Measurements from ENCODE around the gene EGR4.
A peak's percentile ranks its signal among the peaks of the same experiment; 100 is the strongest.

Gene EGR4

DNA sequence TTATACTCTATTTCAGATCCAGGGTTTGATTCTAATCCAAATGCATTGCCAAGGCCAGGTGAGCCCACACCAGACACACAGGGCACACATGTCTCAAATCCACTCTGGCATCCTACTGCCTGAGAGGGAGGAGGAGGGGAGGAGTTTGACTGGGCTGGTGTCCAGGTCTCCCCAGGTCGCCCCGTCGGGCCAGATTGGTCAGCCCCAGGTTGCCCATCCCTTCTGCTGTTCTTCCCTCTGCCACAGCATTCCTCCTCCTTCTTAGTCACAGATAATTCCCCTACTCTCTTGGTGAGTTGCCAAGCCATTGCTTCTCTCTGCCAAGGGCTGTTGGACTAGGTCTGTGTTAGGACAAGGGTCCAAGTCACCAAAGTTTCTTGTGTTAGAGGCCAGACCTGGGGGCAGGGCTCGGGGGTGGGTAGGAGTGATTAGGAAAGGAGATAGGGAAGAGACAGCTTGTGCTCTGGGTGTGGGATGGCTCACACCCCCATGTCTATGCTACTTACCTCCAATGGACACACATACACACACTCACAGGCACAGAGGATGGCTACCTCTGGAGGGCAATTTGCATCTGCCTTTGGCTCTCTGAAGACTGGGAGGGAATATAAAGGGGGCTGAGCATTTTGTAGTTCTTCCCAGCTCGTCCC is 2.5 kb upstream of the EGR4 start:
- Mint-ChIP-seq H3K27ac (peak overlapping the region; percentile 7), H3K4me3 (no peak overlapping the region), H3K36me3 (no peaks in the 10 kb centered on the region), H3K4me1 (peaks cover 3% of the 10 kb centered on the region), H3K27me3 (peaks cover 37% of the 10 kb centered on the region), H3K9me3 (no peaks in the 10 kb centered on the region)
- ATAC-seq (ENCODE audit: low read depth) (no peak), DNase-seq (ENCODE audit: low spot score in 2 of 2) (no peak)

DNA sequence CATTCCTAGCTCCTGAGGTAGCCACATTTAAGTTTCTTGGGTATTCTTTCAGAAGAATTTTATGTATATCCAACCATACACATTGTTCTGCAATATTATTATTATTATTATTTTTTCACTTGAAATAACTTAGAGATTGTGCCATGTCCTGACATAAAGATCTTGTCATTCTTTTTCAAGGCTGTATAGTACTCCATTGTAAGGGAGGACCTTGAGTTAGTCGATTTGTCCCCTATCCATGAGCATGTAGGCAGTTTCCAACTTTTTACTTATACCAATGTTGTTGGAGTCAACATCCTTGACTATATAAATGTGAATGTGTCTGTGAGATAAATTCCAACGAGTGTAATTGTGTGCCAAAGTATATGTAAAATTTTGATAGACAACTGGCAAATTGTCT is 891 bp upstream of the EGR4 start:
- H3K9me3 Mint-ChIP-seq: no peaks in the 10 kb centered on the region
- ATAC-seq (ENCODE audit: low read depth) (no peak), DNase-seq (ENCODE audit: low spot score in 2 of 2) (no peak)
- H3K4me1 Mint-ChIP-seq: peaks cover 5% of the 10 kb centered on the region
- H3K36me3 Mint-ChIP-seq: no peaks in the 10 kb centered on the region
- no peak overlapping the region for H3K27ac Mint-ChIP-seq
- H3K27me3 Mint-ChIP-seq: peaks cover 31% of the 10 kb centered on the region
- H3K4me3 Mint-ChIP-seq: no peak overlapping the region

DNA sequence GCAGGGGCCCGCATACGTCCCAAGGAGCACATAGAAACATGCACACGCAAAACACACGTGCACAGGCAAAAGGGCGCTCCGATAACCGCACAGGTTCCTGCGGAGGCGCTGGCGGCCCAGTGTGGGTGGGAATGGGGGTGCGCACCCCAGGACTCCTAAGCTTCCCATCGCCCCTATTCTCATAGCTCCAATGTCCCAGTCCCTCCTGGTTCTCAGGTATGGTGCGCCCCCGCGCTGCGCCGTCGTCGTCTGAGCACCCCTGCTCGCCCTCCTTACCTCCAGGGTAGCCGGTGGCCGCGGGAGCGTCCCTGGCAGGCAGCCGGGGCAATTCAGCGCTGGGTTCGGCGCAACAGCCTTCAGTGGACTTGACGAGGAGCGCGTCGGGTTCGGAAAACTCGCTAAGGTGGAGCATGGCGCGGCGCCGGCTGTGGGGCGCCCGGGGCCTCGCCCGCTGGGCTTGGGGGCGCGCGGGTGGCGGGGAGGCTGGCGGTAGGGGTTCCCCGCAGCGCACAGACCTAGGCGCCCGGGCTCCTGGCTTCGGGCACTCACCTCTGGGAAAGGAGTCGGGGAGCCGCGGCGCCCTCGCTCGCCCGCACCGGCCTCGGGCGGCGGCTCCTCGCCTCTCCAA is 328 bp downstream of the EGR4 start:
- Mint-ChIP-seq H3K4me3 (peak overlapping the region; percentile 82), H3K27me3 (peaks cover 27% of the 10 kb centered on the region), H3K36me3 (no peaks in the 10 kb centered on the region), H3K27ac (peak overlapping the region; percentile 63), H3K4me1 (peaks cover 5% of the 10 kb centered on the region), H3K9me3 (no peaks in the 10 kb centered on the region)
- no peak for ATAC-seq (ENCODE audit: low read depth)
- DNase-seq (ENCODE audit: low spot score in 2 of 2): no peak

DNA sequence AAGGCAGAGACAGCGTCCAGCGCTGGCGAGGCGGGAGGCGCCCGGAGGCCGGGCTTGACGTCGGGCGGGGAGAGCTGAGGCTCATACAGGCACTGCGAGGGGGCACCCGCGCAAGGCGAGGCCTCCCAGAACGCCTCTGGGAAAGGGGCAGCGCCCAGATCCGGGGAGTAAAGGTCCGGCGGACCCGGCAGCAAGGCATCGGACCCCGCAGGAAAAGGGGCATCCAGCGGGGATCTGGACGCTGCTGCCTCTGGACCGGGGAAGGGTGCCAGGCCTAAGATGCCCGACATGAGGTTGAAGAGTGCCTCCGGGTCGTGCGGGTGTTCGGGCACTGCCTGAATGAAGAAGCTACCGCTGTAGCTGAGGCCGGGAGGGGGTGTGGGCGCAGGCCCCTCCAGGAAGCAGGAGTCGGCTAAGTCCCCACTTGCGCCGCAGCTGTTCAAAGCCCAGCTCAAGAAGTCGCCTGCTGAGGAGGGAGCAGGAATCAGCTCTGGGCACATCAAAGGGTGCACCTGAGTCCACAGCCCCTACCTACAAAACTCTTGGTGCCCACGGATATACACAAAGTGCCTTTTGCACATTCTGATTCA is 937 bp downstream of the EGR4 start:
- H3K4me3 Mint-ChIP-seq: peak overlapping the region; percentile 61
- H3K27me3 Mint-ChIP-seq: peaks cover 24% of the 10 kb centered on the region
- peaks cover 5% of the 10 kb centered on the region for H3K4me1 Mint-ChIP-seq
- peak in 1 of 2 donors; percentile 15 for DNase-seq (ENCODE audit: low spot score in 2 of 2)
- H3K9me3 Mint-ChIP-seq: no peaks in the 10 kb centered on the region
- no peak overlapping the region for H3K27ac Mint-ChIP-seq
- H3K36me3 Mint-ChIP-seq: no peaks in the 10 kb centered on the region
- no peak for ATAC-seq (ENCODE audit: low read depth)

DNA sequence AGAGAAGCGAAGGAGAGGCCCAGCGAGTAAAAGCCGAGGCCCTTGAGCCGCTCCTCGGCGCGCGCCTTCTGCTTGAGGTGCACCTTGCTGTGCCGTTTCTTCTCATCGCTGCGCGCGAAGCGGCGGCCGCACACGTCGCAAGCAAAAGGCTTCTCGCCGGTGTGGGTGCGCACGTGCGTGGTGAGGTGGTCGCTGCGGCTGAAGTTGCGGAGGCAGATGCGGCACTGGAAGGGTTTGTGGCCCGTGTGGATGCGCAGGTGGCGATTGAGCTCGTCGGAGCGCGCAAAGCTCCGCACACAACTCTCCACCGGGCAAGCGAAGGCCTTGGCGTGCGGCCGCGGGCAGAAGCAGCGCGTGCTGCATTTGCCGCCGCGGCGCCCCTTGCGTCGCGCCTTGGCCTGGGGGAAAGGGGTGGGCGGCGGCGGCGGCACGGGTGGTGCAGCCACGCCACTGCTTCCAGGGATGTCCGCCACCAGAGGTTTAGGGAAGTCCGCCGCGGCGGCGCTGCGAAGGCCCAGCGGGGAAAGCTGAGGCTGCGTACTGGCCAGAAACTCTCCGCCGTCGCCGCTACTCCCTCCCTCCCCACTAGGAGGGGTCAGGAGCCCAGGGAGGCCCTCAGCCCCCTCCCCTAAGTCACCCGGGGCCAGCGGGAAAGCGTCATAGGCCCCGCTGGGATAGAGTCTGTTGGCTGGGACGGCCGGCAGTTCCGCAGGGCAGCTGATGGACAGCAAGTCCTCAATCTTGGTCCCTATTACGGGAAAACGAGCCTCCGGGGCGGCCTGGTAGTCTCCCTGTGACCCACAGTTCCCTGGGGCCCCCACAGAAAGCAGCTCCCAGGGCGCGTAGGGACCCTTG is 1.7 kb downstream of the EGR4 start:
- DNase-seq (ENCODE audit: low spot score in 2 of 2) (peak; percentile 9 to 25), ATAC-seq (ENCODE audit: low read depth) (no peak)
- H3K27ac Mint-ChIP-seq: no peak overlapping the region
- H3K9me3 Mint-ChIP-seq: no peaks in the 10 kb centered on the region
- H3K36me3 Mint-ChIP-seq: no peaks in the 10 kb centered on the region
- peaks cover 19% of the 10 kb centered on the region for H3K27me3 Mint-ChIP-seq
- H3K4me1 Mint-ChIP-seq: peaks cover 7% of the 10 kb centered on the region
- peak overlapping the region; percentile 68 for H3K4me3 Mint-ChIP-seq

DNA sequence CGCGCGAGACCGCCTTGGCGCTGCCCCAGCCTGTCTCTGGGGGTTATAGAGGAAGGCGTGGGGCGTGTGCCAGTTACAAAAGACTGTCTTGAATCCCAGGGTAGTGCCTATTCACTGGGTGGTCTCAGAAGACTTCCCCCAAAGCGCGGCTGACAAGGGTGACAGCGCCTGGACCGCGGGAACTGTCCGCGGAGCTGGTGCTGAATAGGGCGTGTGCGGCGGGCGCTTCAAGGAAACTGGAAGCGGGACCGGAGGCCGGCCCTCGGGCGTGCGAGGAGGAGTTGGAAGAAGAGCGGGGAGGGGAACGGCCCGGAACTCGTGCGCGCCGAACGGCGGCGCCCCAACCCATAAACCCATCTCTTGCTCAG is 2.3 kb downstream of the EGR4 start:
- Mint-ChIP-seq H3K27ac (no peak overlapping the region), H3K9me3 (no peaks in the 10 kb centered on the region)

DNA sequence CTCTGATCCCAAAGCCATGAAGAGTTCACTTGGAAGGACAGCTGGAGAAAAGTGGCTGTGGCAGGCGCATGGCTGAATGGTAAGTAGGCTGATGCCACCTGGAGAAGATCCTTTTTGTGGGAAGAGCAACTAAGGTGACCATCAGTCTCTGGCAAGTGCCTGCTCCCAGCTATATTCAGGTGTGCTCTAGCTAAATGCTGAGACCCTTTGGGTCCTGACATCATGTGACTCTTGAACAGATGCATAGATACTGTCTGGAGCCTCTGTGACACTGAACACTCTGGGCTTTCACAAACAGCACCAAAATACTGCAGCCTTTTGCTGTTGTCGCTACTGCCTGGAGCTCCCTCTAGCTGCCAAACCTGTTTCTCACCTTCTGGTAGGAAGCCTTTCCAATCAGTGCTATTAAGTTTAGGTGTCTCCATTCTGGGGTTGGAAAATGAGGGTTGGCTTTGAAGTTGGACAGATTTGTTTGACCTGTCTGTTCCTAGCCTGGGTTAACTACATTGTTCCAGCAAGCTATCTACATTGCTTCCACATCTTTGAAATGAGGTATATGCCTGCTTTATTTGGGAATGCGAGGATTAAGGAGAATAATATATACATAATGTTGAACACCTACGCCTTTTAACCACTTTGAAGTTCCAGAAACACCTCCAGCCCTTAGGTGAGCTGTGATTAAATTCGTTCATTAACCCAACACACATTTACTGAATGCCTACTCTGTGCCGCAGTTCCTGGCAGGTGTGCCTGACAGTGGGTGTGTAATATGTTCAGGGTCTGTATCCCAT is 3.1 kb downstream of the EGR4 start:
- ATAC-seq (ENCODE audit: low read depth): no peak
- H3K4me1 Mint-ChIP-seq: peaks cover 19% of the 10 kb centered on the region
- DNase-seq (ENCODE audit: low spot score in 2 of 2): peak; percentile 34 to 44

More for the DNA sequence above, 2.3 kb downstream of the EGR4 start:
- H3K36me3 Mint-ChIP-seq: no peaks in the 10 kb centered on the region
- ATAC-seq (ENCODE audit: low read depth) (no peak), DNase-seq (ENCODE audit: low spot score in 2 of 2) (peak; percentile 42 to 66)
- peak overlapping the region; percentile 68 for H3K4me3 Mint-ChIP-seq
- peaks cover 14% of the 10 kb centered on the region for H3K27me3 Mint-ChIP-seq
- peaks cover 11% of the 10 kb centered on the region for H3K4me1 Mint-ChIP-seq

DNA sequence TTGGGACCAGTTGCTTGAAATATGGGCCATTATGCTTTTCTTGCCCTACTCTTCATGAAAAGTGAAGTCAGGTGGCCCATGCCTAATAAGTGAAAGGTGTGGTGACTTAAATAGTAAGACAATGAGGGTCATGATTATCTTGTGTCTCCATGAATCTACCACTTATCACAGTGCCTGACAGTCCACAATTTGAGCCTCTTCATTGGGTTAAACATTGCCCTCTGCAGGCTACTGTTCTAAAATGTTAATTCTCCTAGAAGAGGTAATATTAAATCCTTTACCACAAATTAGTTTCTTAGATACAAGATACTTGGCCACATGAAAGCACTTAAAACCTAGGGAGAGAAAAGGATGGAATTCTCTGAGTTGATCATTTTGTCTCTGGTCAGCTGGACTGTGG is 4.0 kb downstream of the EGR4 start:
- Mint-ChIP-seq H3K9me3 (no peaks in the 10 kb centered on the region), H3K27me3 (peaks cover 4% of the 10 kb centered on the region), H3K4me1 (peaks cover 22% of the 10 kb centered on the region), H3K27ac (no peak overlapping the region), H3K4me3 (no peak overlapping the region), H3K36me3 (no peaks in the 10 kb centered on the region)
- ATAC-seq (ENCODE audit: low read depth) (no peak), DNase-seq (ENCODE audit: low spot score in 2 of 2) (no peak)

More for the DNA sequence above, 3.1 kb downstream of the EGR4 start:
- peak overlapping the region; percentile 11 for H3K4me3 Mint-ChIP-seq
- no peaks in the 10 kb centered on the region for H3K36me3 Mint-ChIP-seq
- peaks cover 6% of the 10 kb centered on the region for H3K27me3 Mint-ChIP-seq
- H3K27ac Mint-ChIP-seq: no peak overlapping the region
- H3K9me3 Mint-ChIP-seq: no peaks in the 10 kb centered on the region

DNA sequence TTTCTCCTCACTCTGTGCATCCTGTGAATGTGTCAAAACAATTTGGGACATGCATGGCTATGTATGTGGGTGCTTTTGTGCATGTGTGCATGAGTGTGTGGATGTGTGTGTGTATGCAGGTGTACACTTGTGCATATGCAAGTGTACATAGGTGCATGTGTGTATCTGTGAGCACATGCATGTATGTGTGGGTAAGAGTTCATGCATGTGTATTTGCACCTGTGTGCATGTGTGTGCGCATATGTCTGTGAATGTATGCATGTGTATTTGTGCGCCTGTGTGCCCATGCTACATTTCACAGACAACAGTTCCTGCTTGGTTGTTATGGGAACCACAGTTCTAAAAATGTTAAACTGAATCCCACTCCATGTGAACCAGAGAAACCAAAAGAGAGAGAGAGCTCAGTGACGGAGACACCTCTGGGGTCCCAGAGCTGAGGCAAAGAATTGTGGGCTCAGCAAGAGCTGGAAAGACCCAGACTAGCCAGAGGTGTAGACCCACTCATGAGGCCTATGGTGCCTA is 7.2 kb downstream of the EGR4 start:
- no peak for DNase-seq (ENCODE audit: low spot score in 2 of 2)
- Mint-ChIP-seq H3K27me3 (peaks cover 2% of the 10 kb centered on the region), H3K36me3 (no peaks in the 10 kb centered on the region), H3K4me3 (peak overlapping the region; percentile 39), H3K27ac (no peak overlapping the region), H3K4me1 (peaks cover 28% of the 10 kb centered on the region), H3K9me3 (no peaks in the 10 kb centered on the region)
- ATAC-seq (ENCODE audit: low read depth): no peak

DNA sequence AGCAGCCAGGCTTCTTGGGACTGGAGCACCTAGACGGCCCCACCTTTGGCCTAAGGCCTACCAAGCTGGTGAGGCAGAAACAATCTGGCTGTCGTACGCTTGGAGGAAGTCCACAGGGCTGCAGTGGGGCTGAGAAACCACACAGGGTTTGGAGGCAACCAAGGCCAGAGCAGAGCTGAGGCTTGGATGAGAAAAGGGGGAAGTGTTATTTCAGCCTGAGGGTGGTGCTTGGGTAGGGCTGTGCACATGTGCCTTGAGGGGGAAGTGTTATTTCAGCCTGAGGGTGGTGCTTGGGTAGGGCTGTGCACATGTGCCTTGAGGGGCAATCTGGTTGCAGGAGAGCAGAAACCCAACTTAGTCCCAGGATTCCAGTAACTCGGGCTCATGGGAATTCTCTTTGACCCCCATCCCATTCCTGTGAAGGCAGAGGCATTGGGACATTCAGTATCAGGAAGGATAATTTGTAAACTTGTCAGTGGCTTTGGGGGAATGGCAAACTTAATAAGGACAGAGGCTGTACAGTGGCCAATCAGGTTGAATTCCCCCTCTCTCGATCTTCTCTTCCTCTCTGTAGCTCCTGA is 8.1 kb downstream of the EGR4 start:
- H3K27ac Mint-ChIP-seq: peak overlapping the region; percentile 66
- H3K4me3 Mint-ChIP-seq: peak overlapping the region; percentile 79
- no peaks in the 10 kb centered on the region for H3K36me3 Mint-ChIP-seq
- ATAC-seq (ENCODE audit: low read depth): peak; percentile 91
- DNase-seq (ENCODE audit: low spot score in 2 of 2): peak; percentile 55 to 76
- no peaks in the 10 kb centered on the region for H3K9me3 Mint-ChIP-seq
- H3K4me1 Mint-ChIP-seq: peaks cover 26% of the 10 kb centered on the region
- H3K27me3 Mint-ChIP-seq: no peaks in the 10 kb centered on the region

DNA sequence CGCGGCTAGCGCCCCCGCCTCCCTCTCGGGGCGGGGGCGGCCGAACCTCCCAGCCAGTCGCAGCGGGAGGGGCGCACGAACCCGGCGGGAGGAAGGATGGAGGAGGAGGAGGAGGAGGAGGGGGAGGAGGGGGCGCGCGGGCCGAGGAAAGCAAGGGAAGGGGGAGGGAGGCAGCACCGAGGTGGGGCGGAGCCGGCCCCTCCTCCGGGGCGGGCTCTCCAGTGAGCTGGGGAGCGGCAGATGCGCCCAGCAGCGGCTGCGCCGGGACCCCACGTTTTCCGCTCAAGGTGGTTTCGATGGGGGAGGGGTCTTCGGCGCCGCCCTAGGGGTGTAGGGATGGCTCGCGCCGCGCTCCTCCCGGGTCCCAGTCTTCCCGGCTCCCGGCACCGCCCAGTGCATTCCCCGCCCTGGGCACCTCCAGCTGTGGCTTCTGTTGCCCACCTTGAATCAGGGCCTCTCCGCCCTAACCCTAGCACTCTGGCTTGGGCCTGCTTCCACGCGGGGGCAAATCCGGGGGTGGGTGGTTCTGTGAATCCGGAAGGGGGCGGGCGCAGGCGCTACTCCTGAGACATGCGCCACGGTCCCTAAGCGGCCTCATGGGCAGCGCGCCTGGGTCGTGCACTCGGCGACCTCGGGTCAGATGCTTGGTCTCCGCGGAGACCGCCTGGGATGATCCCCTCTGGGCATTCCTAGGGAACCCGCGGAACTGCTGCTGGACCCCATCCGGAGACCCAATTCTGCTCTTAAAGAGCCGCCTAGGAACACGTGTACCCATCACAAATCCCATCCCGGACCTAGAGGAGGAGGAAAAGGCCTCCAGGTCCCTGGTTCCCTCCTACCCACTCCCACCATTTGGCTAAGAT is 8.8 kb downstream of the EGR4 start, which contains the start of gene FBXO41:
FBXO41 (minus strand) TSS at position 183 of the 863 bp plus-strand sequence. CDS start 14,848 bp downstream, outside the sequence.
- Mint-ChIP-seq H3K9me3 (no peaks in the 10 kb centered on the region), H3K4me1 (peaks cover 27% of the 10 kb centered on the region), H3K36me3 (no peaks in the 10 kb centered on the region), H3K4me3 (peak within 1 kb of the TSS; percentile 79), H3K27me3 (no peaks in the 10 kb centered on the region), H3K27ac (peak within 1 kb of the TSS; percentile 66)
- peak; percentile 54 for ATAC-seq (ENCODE audit: low read depth)
- DNase-seq (ENCODE audit: low spot score in 2 of 2): peak; percentile 45 to 62

DNA sequence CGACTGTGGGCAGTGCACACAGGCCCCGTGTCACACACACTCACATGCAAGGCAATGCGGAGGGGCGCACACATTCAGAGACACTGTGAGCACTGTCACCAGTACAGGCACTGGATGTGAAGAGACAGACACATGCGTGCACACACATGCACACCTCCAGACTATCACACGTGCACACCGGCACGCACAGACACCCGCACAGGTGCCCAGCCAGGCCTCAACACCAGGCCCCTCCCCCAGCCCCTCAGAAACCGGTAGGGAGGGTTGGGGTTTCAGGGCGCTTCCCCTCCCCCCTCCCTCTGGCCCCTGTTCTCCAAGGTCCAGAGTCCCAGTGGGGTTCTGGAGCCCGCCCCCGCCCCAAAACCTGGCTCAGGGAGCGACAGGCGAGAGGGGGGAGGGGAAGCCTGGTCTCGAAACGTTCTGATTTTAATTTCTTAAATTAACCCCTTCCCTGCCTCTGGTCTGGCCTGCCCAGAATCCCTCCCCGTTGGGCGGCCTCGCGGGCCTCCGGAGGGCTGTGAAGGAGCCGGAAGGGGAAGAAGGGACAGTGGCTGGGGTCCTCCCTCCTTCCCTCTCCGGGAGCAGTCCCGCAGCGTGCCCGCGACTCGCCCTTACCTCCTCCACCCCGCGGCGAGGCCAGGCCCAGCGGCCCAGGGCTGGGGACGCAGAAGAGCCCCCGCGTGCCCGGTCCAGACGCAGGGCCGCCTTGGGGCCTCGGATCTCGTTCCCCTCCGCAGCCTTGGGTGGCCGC is 9.6 kb downstream of the EGR4 start:
- peaks cover 35% of the 10 kb centered on the region for H3K4me1 Mint-ChIP-seq
- no peaks in the 10 kb centered on the region for H3K9me3 Mint-ChIP-seq
- peaks cover 4% of the 10 kb centered on the region for H3K36me3 Mint-ChIP-seq
- peak; percentile 6 for ATAC-seq (ENCODE audit: low read depth)
- H3K27me3 Mint-ChIP-seq: no peaks in the 10 kb centered on the region
- peak in 1 of 2 donors; percentile 23 for DNase-seq (ENCODE audit: low spot score in 2 of 2)
- peak overlapping the region; percentile 66 for H3K27ac Mint-ChIP-seq
- peak overlapping the region; percentile 79 for H3K4me3 Mint-ChIP-seq

Measured in memory B cell (primary cell).